Stimulated activated CD8-positive, alpha-beta memory T cell treated with anti-CD3 and anti-CD28 coated beads, Interleukin-2, amount 100 ng/mL, for 48 hours (primary cell): ENCODE measurements around the gene VIL1.

Experiments
- DNase-seq, 2 donors: peaks; one replicate each; pipeline ENCODE4 v3.0.0-alpha.2; 2020; ENCODE audit warnings: low read depth in 2 of 2

The VIL1 gene

DNA sequence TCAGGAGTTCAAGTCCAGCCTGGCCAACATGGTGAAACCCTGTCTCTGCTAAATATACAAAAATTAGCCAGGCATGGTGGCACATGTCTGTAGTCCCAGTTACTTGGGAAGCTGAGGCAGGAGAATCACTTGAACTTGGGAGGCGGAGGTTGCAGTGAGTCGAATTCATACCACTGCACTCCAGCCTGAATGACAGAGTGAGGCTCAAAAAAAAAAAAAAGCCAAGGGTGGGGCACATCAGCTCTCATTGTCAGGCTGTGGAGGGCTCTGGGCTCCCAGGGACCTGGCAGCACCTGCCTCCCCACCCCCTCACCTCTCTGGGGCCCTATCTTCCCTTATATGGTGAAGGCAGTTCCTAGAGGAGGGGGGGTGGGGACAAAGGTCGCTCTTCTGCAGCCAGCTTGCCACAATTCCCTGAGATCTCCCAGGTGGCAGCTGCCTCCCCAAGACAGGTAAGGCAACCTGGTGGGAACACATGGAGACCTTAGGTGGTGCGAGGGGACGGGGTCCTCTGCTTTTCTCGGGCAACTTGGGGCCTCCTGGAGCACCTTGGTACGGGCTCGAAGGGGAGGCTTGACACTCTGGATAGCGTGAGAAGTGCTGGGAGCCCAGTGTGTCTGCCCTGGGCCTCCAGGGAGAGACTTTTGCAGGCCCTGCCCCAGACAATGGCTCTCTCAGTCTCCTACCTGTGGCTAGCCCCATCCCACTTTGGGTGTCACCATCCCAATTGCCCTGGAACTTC, at the start of gene VIL1:
TSS of gene VIL1 (plus strand) at position 407 of the 742 bp plus-strand sequence. CDS start 4,656 bp downstream, outside the sequence.
- no peak for DNase-seq

DNA sequence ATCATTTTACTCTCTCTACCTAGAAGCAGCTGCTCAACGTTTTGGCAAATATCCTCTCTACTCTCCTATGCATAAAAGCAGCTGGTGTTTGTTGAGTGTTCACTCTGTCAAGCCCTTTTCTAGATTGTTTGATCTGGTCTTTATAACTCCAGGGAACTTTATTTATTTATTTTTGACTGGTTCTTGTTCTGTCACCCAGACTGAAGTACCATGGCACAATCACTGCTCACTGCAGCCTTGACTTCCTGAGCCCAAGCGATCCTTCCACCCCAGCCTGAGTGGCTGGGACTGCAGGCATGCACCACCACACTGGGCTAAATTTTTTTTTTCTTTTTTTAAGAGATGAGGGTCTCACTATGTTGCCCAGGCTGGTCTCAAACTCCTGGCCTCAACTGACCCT, 49.6 kb upstream of the VIL1 start:
- DNase-seq: no peak

DNA sequence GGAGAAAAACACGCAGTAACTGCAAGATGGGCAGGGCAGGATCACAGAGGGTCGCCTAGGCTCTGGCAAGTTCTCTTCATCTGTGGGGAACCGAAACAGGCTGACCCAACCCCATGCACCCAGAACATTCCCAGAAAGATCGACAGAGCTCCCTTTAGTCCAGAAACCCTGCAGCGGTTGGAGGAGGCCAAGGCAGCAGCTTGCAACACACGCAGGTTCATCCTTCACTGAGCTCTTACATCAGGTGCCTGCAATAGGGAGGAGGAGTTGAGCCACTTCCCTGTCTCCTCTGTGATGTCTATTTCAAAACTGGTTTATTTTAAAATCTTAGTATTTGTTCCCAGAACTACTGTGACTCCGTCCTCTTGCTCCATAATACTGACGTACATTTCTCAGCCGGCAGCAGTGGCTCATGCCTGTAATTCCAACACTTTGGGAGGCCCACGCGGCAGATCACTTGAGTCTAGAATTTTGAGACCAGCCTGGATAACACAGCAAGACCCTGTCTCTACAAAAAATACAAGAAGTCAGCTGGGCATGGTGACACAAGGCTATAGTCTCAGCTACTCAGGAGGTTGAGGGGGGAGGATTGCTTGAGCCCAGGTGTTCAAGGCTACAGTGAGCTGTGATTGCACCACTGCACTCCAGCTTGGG, 48.4 kb upstream of the VIL1 start:
- DNase-seq: no peak

DNA sequence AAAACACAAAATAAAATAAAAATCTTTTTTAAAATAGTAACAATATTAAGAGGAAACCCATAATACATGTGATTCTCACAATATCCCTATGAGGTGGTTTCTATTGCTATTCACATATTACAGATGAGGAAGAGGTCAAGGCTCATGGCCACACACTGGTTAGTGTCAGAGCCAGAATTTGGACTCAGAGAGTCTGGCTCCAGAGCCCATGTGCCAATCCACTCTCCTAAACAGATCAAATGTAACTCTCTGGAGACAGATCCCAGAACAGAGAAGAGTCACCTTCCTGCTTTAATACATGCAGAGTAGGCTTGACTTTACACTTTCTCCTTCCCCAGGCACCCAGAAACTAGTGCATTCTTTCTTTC, 47.0 kb upstream of the VIL1 start:
- no peak for DNase-seq

DNA sequence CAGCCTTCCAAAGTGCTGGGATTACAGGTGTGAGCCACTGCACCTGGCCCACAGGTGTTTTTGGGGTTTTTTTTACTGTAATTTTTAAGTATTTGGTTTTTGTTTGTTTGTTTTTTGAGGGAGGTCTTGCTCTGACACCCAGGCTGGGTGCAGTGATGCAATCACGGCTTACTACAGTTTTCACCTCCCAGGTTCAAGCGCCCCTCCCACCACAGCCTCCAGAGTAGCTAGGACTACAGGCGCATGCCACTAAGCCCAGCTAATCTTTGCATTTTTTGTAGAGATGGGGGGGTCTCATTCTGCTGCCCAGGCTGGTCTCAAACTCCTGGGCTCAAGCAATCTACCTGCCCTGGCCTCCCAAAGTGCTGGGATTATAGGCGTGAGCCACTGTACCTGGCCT, 44.1 kb upstream of the VIL1 start:
- no peak for DNase-seq

DNA sequence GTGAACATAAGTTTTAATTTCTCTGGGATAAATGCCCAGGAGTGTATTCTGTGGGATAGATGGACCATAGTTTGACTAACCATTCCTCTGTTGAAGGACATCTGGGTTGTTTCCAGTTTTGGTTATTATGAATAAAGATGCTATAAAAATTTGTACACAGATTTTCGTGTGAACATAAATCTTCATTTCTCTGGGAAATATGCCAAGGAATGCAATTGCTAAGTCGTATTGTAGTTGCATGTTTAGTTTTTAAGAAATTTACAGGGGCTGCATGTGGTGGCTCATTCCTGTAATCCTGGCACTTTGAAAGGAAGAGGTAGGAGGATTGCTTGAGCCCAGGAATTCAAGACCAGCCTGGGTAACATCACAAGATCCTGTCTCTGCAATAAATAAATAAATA, 43.7 kb upstream of the VIL1 start:
- DNase-seq: no peak

DNA sequence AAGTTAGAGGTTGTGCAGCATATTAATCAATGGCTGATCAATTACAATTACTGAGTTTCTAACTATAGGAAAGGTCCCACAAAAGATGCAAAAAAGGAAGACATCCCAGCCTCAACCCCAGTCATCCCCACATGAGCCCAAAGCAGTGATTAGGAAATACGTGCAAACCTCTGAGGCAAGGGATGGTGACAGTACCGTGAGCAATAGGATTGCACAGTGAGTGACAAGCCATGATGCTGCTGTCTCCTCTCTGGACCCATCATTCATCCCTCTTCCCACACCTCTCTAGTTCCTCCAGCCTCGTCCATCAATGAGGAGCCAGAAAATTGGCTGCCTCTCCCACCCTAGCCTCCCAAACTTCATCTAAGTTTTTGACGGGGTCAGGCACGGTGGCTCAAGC, 40.9 kb upstream of the VIL1 start:
- DNase-seq: no peak

DNA sequence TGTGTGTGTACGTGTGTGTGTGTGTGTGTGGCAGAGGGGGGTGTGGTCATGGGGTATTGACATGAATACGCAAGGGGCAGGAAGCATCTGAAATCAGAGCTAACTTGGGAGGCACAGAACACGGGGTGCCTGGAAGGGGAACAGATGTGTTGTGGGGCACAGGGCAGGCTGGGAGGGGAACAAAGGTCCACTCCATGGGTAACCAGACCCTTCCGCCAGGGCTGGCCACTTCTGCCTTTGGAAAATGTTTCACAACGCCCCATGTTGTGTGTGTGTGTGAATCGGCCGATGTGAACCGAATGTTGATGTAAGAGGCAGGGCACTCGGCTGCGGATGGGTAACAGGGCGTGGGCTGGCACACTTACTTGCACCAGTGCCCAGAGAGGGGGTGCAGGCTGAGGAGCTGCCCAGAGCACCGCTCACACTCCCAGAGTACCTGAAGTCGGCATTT, 37.0 kb upstream of the VIL1 start, which contains the start of gene SLC11A1:
TSS of gene SLC11A1 (plus strand) at position 358 of the 451 bp plus-strand sequence. CDS start 96 bp downstream, outside the sequence.
- no peak for DNase-seq

DNA sequence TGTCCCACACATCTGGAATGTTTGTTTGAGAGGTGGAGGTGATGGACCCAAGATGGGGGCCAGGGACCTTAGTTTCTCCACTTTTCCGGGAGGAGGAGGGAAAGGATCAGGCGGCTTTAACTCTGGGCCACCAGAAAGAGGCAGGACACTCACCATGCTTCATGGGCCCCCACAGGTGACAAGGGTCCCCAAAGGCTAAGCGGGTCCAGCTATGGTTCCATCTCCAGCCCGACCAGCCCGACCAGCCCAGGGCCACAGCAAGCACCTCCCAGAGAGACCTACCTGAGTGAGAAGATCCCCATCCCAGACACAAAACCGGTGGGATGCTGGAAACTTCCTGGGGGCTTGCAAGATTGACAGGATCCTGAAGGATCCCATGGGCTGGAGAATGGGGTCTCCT, 36.1 kb upstream of the VIL1 start:
- no peak for DNase-seq

DNA sequence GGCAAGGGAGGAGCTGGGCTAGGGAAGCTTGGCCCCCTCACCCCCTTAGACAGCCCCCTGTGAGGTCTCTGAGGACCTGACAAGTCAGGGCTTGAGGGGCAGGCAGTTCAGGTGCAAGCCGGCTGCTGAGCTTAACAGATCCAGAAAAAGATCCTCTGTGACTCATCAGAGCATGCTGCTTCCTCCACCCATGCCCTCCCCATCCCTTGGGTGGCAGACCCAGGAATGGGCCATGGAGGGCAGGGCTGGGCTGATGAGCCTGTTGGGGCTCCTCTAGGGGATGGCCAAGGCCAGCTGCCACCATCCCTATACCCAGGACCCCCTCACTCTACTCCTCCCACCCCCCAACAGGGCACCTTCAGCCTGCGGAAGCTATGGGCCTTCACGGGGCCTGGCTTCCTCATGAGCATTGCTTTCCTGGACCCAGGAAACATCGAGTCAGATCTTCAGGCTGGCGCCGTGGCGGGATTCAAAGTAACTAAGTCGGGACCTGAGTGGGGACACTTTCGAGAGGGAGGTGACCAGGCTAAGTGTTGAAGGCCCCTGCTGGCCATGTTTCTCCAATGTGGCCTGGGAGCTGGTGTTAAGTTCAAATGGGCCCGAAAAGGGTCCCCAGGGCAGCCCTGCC, 34.9 kb upstream of the VIL1 start:
- no peak for DNase-seq

DNA sequence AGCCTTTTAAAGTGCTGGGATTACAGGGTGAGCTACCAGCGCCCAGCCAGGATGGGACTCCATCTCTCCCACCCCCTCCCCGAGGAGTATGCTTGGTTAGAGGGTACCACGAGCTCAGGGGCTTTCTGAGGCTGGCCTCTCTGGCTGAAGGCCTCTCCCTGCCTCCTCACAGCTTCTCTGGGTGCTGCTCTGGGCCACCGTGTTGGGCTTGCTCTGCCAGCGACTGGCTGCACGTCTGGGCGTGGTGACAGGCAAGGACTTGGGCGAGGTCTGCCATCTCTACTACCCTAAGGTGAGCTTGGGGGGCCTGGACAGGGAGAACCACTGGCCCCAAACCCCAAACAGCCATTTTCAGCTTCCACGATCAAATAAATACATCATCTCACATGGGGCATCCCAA, 33.9 kb upstream of the VIL1 start:
- DNase-seq: no peak

DNA sequence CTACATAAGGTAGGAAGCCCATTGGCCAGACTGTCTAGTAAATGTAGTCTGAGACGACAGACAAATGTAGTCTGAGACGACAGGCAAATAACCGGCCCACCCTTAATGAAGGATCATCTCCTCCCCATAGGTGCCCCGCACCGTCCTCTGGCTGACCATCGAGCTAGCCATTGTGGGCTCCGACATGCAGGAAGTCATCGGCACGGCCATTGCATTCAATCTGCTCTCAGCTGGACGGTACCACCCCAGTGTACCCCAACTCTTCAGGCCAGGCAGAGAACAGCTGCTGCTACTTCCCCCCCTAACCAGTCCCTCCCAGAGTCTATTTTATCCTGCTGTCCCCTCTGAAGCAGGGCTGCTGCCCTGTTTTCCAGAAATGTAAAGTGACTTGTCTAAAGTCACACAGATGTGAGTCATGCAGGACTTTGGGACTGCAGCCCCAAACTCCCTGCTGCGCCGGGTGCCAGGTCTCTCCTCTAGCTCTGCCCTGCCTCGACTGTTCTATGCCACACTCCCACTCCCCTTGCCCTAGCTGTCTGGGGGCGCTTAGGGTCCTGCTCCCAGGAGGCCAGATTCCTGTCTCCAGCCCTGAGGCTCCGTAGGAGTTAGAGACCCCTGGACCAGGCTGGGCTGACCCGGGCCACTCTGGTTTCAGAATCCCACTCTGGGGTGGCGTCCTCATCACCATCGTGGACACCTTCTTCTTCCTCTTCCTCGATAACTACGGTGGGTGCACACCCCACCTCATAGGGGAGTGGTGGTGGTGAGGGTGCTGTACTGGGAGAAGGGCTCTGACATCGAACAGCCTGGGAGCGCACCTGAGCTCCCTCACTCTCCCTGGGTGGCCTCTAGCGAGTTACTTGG, 32.2 kb upstream of the VIL1 start:
- no peak for DNase-seq

DNA sequence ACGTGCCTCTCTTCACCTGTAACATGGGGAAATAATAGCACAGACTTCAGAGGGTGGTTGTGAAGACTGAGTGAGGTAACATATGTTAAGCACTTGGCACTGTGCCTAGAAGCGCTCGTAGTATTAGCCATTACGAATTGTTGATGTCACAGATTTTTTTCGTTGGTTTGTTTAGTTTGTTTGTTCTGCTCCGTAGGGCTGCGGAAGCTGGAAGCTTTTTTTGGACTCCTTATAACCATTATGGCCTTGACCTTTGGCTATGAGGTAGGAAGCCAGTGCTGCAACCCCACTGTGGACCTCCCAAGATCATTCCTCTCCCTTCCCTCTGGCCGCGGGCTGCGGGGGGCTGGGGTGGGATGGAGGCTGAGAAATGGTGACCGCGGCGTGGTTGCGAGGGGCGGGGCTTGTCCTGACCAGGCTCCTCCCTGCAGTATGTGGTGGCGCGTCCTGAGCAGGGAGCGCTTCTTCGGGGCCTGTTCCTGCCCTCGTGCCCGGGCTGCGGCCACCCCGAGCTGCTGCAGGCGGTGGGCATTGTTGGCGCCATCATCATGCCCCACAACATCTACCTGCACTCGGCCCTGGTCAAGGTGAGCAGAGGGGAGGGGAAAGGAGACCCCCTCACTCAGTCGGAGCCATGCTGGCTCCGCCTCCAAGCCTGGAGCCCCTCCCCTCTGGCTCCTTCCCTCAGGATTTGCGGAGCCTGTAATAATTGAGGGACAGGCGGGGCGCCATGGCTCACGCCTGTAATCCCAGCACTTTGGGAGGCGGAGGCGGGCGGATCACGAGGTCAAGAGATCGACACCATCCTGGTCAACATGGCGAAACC, 31.3 kb upstream of the VIL1 start:
- no peak for DNase-seq

DNA sequence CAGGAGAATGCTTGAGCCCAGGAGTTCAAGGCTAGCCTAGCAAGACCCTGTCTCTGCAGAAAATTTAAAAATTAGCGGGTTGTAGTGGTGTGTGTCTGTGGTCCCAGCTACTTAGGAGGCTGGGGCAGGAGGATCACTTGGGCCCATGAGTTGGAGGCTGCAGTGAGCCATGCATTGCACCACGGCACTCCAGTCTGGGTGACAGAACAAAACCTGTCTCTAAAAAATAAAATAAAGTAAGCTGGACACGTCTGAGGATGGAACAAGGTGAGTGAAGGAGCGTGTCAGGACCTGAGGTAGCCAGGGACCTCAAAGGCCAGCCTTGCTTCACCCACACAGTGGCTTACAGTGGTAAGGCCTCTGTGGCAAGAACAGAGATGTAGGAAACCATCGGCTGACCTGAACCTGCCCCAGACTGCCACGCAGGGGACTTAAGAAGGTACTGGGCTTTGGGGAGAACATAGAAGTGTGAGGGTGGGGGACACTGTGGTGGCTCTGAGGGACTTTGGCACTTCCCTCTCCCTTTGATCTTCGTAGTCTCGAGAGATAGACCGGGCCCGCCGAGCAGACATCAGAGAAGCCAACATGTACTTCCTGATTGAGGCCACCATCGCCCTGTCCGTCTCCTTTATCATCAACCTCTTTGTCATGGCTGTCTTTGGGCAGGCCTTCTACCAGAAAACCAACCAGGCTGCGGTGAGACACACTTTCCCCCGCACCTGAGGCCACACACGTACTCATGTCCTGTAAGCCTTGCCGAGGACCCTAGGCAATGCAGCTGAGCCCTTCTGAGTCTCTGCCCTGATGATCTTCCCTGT, 29.4 kb upstream of the VIL1 start:
- DNase-seq: no peak

DNA sequence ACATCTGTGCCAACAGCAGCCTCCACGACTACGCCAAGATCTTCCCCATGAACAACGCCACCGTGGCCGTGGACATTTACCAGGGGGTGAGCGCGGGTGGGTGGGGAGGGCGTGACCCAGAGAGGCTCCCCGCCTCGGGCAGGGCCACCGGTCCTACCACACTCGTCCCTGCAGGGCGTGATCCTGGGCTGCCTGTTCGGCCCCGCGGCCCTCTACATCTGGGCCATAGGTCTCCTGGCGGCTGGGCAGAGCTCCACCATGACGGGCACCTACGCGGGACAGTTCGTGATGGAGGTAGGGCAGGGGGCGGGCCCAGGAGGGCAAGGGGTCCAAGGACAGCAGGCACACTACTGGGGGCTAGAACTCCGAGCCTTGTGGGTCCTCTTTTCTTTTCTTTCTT, 27.7 kb upstream of the VIL1 start:
- DNase-seq: no peak

DNA sequence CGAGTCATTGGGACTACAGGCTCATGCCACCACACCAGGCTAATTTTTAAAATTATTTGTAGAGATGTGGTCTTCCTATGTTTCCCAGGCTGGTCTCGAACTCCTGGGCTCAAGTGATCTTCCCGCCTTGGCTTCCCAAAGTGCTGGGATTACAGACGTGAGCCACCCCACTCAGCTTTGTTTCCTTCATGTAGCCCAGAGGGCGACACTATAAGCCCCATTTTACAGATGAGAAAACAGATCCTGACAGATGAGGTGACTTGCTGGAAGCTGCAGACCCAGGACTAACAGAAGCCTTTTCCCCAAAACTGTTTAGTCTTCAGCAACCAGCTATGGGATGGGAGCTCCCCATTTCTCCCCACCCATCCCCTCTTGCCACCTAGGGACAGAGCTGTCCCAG, 26.5 kb upstream of the VIL1 start:
- no peak for DNase-seq

DNA sequence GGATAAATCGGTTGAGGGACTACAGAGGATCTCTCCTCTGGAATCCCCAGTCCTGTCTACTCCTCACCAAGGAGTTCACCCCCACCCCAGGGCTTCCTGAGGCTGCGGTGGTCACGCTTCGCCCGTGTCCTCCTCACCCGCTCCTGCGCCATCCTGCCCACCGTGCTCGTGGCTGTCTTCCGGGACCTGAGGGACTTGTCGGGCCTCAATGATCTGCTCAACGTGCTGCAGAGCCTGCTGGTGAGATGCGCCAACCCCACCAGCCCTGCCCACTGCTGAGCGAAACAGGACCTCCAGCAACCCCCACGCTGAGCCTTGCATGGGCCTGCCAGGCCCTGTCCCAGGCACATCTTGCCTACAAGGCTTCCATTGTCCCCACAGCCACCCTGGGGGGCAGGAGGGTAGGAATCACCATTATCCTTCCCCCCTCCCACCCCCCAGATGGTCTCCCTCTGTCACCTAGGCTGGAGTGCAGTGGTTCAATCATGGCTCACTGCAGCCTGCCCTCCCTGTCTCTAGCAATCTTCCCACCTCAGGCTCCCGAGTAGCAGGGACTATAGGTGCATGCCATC, 25.9 kb upstream of the VIL1 start:
- no peak for DNase-seq

DNA sequence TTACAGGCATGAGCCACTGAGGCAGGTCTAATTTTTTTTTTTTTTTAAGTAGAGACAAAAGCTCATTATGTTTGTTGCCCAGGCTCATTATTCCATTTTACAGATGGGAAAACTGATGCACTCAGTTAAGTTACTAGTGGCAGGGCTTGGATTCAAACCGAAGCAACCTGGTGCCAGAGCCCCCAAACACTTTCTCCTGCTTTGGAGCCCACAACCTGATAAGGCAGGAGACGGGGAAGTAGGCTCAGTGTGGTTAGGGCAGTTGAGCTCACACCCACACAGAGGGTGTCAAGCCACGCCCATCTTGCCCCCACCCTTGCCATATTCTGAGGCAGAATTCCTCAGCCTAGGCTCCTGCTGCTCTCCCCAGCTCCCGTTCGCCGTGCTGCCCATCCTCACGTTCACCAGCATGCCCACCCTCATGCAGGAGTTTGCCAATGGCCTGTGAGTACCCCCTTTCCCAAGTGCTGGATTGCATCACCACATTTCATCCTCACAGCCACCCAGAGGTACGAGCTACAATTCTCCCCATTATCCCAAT, 25.1 kb upstream of the VIL1 start:
- DNase-seq: no peak

DNA sequence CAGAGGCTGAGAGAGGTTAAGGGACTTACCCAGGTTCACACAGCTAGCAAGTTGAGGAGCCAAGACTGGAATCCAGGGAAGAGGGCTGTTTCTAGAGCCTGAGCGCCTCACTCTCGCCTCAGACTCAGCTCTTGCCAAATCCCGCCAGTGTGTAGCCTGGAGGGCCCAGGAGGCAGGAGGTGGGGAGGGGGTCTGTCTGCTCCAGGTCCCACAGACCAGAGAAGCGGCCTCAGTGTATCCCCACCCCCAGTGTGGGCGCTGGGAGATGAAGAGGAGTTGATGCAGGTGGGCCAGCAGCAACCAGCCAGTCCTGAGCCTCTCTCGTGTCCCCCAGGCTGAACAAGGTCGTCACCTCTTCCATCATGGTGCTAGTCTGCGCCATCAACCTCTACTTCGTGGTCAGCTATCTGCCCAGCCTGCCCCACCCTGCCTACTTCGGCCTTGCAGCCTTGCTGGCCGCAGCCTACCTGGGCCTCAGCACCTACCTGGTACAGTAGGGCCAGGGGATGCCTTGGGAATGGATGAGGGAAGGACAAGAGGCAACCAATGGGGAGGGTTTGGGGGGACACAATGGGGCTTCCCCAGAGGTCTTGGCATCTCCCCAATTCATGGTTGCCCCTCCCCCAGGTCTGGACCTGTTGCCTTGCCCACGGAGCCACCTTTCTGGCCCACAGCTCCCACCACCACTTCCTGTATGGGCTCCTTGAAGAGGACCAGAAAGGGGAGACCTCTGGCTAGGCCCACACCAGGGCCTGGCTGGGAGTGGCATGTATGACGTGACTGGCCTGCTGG, 24.4 kb upstream of the VIL1 start:
- DNase-seq: no peak
